ENCODE results near the gene KLHL13. TPM values are rescaled to one million over a fixed set of nuclear protein-coding genes. Genes with fewer than 3 reads are reported as not detected.

The KLHL13 gene
- total RNA-seq, 1 donor from 2014 or later = 5.6 TPM

GRCh38 chrX:117996408-117996807 lies 120.2 kb downstream of the KLHL13 start:
- Histone ChIP-seq H3K27me3 (ENCODE audit: insufficient read depth, low read length) (no peaks in the 10 kb centered on the region), H3K79me2 (ENCODE audit: insufficient read depth, low read length) (no peaks in the 10 kb centered on the region), H3K4me3 (ENCODE audit: insufficient read depth, low read depth, low read length) (no peak overlapping the region), H4K20me1 (ENCODE audit: insufficient read depth, low read length) (no peaks in the 10 kb centered on the region), H3K9me3 (ENCODE audit: insufficient read depth, low read depth, low read length) (no peaks in the 10 kb centered on the region), H3K27ac (ENCODE audit: low read depth, low read length) (no peak overlapping the region), H3K4me1 (ENCODE audit: insufficient read depth, low read length) (no peaks in the 10 kb centered on the region), H3K4me2 (ENCODE audit: low read length) (no peak overlapping the region), H3K9ac (ENCODE audit: low read length) (no peak overlapping the region), H2AFZ (ENCODE audit: low read depth, low read length) (no peak overlapping the region), H3K36me3 (ENCODE audit: insufficient read depth, low read length) (no peaks in the 10 kb centered on the region)
- Mint-ChIP-seq H3K27me3 (ENCODE audit: low read depth, unreplicated experiment) (no peaks in the 10 kb centered on the region), H3K36me3 (ENCODE audit: low read depth, unreplicated experiment) (no peaks in the 10 kb centered on the region), H3K4me1 (ENCODE audit: low read depth, unreplicated experiment) (peaks cover 7% of the 10 kb centered on the region), H3K9me3 (ENCODE audit: unreplicated experiment) (no peaks in the 10 kb centered on the region), H3K27ac (ENCODE audit: unreplicated experiment) (no peak overlapping the region), H3K4me3 (ENCODE audit: unreplicated experiment) (no peak overlapping the region)
- DNase-seq (ENCODE audit: low read depth) = no peak
- no peak for FAIRE-seq
- TF ChIP-seq, protein P1, sequence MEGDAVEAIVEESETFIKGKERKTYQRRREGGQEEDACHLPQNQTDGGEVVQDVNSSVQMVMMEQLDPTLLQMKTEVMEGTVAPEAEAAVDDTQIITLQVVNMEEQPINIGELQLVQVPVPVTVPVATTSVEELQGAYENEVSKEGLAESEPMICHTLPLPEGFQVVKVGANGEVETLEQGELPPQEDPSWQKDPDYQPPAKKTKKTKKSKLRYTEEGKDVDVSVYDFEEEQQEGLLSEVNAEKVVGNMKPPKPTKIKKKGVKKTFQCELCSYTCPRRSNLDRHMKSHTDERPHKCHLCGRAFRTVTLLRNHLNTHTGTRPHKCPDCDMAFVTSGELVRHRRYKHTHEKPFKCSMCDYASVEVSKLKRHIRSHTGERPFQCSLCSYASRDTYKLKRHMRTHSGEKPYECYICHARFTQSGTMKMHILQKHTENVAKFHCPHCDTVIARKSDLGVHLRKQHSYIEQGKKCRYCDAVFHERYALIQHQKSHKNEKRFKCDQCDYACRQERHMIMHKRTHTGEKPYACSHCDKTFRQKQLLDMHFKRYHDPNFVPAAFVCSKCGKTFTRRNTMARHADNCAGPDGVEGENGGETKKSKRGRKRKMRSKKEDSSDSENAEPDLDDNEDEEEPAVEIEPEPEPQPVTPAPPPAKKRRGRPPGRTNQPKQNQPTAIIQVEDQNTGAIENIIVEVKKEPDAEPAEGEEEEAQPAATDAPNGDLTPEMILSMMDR (IDR thresholded peaks at IDR 0.05; ENCODE audit: insufficient read depth, low read depth, low read length) = no peak
- no peak for TF ChIP-seq EZH2 (IDR thresholded peaks at IDR 0.05; ENCODE audit: insufficient read depth, low read length)

DNA sequence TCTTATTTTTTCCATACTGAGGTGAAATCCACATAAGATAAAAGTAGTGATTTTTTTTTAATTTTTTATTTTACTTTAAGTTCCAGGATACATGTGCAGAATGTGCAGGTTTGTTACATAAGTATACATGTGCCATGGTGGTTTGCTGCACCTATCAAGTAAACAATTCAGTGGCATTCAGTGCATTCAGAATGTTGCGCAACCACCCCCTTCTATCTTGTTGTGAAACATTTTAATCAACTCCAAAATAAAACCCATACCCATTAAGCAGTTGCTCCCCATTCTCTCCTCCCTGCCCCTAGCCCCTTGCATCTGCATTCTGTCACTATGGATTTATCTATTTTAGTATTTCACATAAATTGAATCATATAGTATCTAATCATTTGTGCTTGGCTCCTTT lies 121.2 kb downstream of the KLHL13 start:
- no peak for FAIRE-seq
- Mint-ChIP-seq H3K4me1 (ENCODE audit: low read depth, unreplicated experiment) (peaks cover 9% of the 10 kb centered on the region), H3K4me3 (ENCODE audit: unreplicated experiment) (no peak overlapping the region), H3K9me3 (ENCODE audit: unreplicated experiment) (no peaks in the 10 kb centered on the region), H3K36me3 (ENCODE audit: low read depth, unreplicated experiment) (no peaks in the 10 kb centered on the region), H3K27ac (ENCODE audit: unreplicated experiment) (no peak overlapping the region), H3K27me3 (ENCODE audit: low read depth, unreplicated experiment) (no peaks in the 10 kb centered on the region)
- H4K20me1 ChIP-seq (ENCODE audit: insufficient read depth, low read length) = no peaks in the 10 kb centered on the region
- H3K4me3 ChIP-seq (ENCODE audit: insufficient read depth, low read depth, low read length) = no peak overlapping the region
- H3K9me3 ChIP-seq (ENCODE audit: insufficient read depth, low read depth, low read length) = no peaks in the 10 kb centered on the region
- H3K4me2 ChIP-seq (ENCODE audit: low read length) = no peak overlapping the region
- no peaks in the 10 kb centered on the region for H3K36me3 ChIP-seq (ENCODE audit: insufficient read depth, low read length)
- H3K27ac ChIP-seq (ENCODE audit: low read depth, low read length) = no peak overlapping the region
- no peak for DNase-seq (ENCODE audit: low read depth)
- no peaks in the 10 kb centered on the region for H3K79me2 ChIP-seq (ENCODE audit: insufficient read depth, low read length)
- H3K27me3 ChIP-seq (ENCODE audit: insufficient read depth, low read length) = no peaks in the 10 kb centered on the region
- no peak overlapping the region for H2AFZ ChIP-seq (ENCODE audit: low read depth, low read length)
- H3K9ac ChIP-seq (ENCODE audit: low read length) = no peak overlapping the region
- TF ChIP-seq, protein P1 (IDR thresholded peaks at IDR 0.05; ENCODE audit: insufficient read depth, low read depth, low read length) = no peak
- TF ChIP-seq EZH2 (IDR thresholded peaks at IDR 0.05; ENCODE audit: insufficient read depth, low read length) = no peak
- no peaks in the 10 kb centered on the region for H3K4me1 ChIP-seq (ENCODE audit: insufficient read depth, low read length)

GRCh38 chrX:117992192-117992723 lies 124.4 kb downstream of the KLHL13 start:
- no peaks in the 10 kb centered on the region for H3K9me3 Mint-ChIP-seq (ENCODE audit: unreplicated experiment)
- peaks cover 13% of the 10 kb centered on the region for H3K4me1 Mint-ChIP-seq (ENCODE audit: low read depth, unreplicated experiment)
- Histone ChIP-seq H3K4me3 (ENCODE audit: insufficient read depth, low read depth, low read length) (no peak overlapping the region), H3K27me3 (ENCODE audit: insufficient read depth, low read length) (no peaks in the 10 kb centered on the region), H3K36me3 (ENCODE audit: insufficient read depth, low read length) (no peaks in the 10 kb centered on the region), H3K27ac (ENCODE audit: low read depth, low read length) (no peak overlapping the region), H4K20me1 (ENCODE audit: insufficient read depth, low read length) (no peaks in the 10 kb centered on the region), H3K4me1 (ENCODE audit: insufficient read depth, low read length) (no peaks in the 10 kb centered on the region), H3K4me2 (ENCODE audit: low read length) (no peak overlapping the region), H2AFZ (ENCODE audit: low read depth, low read length) (no peak overlapping the region), H3K79me2 (ENCODE audit: insufficient read depth, low read length) (no peaks in the 10 kb centered on the region), H3K9me3 (ENCODE audit: insufficient read depth, low read depth, low read length) (no peaks in the 10 kb centered on the region), H3K9ac (ENCODE audit: low read length) (no peak overlapping the region)
- H3K27me3 Mint-ChIP-seq (ENCODE audit: low read depth, unreplicated experiment) = no peaks in the 10 kb centered on the region
- peak overlapping the region; percentile 34 for H3K27ac Mint-ChIP-seq (ENCODE audit: unreplicated experiment)
- FAIRE-seq (no peak), DNase-seq (ENCODE audit: low read depth) (no peak)
- H3K4me3 Mint-ChIP-seq (ENCODE audit: unreplicated experiment) = no peak overlapping the region
- TF ChIP-seq, protein P1 (IDR thresholded peaks at IDR 0.05; ENCODE audit: insufficient read depth, low read depth, low read length) = no peak
- TF ChIP-seq EZH2 (IDR thresholded peaks at IDR 0.05; ENCODE audit: insufficient read depth, low read length) = no peak
- no peaks in the 10 kb centered on the region for H3K36me3 Mint-ChIP-seq (ENCODE audit: low read depth, unreplicated experiment)
